Activated CD4-positive, alpha-beta T cell treated with anti-CD3 and anti-CD28 coated beads, Interleukin-2, Interleukin-4, amounts not matched to agents 100 ng/mL and 50 ng/mL, durations not matched to agents 16 hours and 8 hours (primary cell): ENCODE measurements around the gene LPAR6.

Experiments
- DNase-seq: peaks from one replicate; pipeline ENCODE4 v3.0.0-alpha.2; 2020; ENCODE audit warnings: low spot score

LPAR6 gene

DNA sequence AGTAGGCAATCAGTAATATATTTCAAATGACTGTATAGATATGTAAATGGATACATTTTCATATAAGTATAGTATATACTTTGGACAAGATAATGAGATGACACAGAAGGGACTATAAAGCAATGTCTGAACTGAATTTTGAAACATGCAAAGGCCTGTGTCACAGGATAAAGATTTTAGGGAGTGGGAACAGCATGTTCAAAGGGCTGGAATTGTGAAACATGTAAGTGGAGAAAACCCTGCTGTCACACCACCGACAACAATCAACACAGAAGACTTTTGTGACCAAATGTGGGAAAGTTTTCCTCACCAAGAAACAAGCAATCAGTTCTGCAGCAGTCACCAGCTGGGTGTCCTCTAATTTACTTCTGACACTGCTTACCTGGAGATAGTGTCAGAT, 42.9 kb downstream of the LPAR6 start:
- DNase-seq = no peak
